GM12878 (cell line): ENCODE measurements around the gene DNAI4.

Source experiments
- CTCF ChIP-seq, 3 experiments: IDR thresholded peaks in 2 of 3; conservative IDR thresholded peaks in 1 of 3; 2 replicates each; pipeline ENCODE4 v1.5.1; 2011; ENCODE audit warnings: low read depth in 3 of 3, low read length in 3 of 3, mild to moderate bottlenecking in 3 of 3, control low read depth in 2 of 3, moderate library complexity in 2 of 3, inconsistent platforms in 1 of 3, mixed read lengths in 1 of 3; ENCODE audit not compliant: control insufficient read depth in 2 of 3, insufficient read depth in 1 of 3; ENCODE audit errors: extremely low read depth in 1 of 3
- NFIC ChIP-seq: IDR thresholded peaks from 2 replicates; pipeline ENCODE4 v1.6.1; 2012; ENCODE audit warnings: low read depth, mild to moderate bottlenecking, inconsistent platforms, low read length, moderate library complexity
- POLR2A ChIP-seq: IDR thresholded peaks from 2 replicates; pipeline ENCODE4 v1.6.1; 2011; ENCODE audit warnings: low read depth, mild to moderate bottlenecking, low read length
- ZNF274 ChIP-seq: IDR thresholded peaks from one replicate; pipeline ENCODE4 v1.8.0; 2011; ENCODE audit not compliant: insufficient read length, insufficient read depth

GRCh38 chr1:66917476-66917875 lies 7.2 kb downstream of the DNAI4 start:
- TF ChIP-seq CTCF (IDR thresholded peaks at IDR 0.05 in 2 of 3, conservative IDR thresholded peaks at IDR 0.05 in 1 of 3; ENCODE audit: control insufficient read depth in 2 of 3, extremely low read depth in 1 of 3, insufficient read depth in 1 of 3, low read depth in 3 of 3, low read length in 3 of 3) (no peak), ZNF274 (no peak), POLR2A (no peak), NFIC (no peak)
